Activated CD8-positive, alpha-beta memory T cell treated with anti-CD3 and anti-CD28 coated beads for 48 hours (primary cell): ENCODE measurements around the gene P2RY14.

ENCODE experiments used
- DNase-seq, 3 experiments: peaks; one replicate each; pipeline ENCODE4 v3.0.0-alpha.2; 2020; ENCODE audit warnings: low read depth in 2 of 3, low spot score in 2 of 3

Gene P2RY14

GRCh38 chr3:151278230-151278629, at the start of gene P2RY14:
P2RY14 (minus strand) TSS chr3:151278542; CDS start chr3:151214316, 64,226 bp downstream.
- DNase-seq: no peak

DNA sequence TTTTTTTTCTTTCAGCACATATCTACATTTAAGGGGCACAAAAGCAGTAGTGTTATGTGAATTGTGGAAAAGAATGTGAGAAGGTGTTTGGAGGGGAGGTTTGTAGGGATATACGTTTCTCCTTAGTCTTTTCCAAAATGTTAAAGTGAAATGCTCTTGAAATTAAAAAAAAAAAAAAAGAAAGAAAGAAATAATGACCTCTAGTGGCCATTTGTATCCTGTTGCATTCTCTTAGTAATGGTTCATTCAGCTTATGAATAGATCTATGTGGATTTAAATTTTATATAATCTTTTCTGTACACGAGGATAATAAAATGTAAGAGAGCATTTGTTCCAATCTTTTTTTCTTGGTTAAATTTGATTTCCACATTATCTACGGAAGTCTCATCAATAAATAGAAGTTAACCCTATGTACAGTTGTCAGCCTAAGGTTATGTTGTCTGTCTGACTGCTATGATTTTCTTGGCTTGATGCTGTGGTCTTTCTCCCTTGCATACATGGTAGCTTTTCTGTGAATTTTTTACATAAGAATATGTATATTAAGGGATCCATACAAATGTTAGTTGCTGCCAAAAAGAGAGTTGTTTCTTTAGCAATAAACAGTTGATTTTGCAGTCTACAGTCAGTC, 49.3 kb upstream of the P2RY14 start:
- DNase-seq: no peak

DNA sequence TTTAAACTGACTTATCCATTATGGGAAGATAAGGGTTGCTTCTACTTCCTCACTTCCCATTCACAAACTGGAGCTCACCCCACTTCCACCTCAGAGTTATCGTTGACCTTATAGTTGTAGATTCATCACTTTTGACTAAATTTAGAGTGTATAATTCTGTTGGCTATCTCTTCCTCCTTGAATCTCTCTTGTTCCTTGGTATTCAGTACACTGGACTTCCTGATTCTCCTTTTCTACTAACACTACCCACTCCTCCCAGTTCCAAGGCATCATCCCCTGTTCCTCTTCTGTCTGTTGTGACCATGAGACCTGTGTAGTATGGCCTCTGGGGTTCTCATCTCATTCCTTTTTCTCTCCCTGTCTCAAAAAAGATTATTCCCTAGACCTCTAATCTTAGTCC, 44.2 kb upstream of the P2RY14 start:
- DNase-seq: no peak

GRCh38 chr3:151321526-151321925, 43.2 kb upstream of the P2RY14 start:
- no peak for DNase-seq

DNA sequence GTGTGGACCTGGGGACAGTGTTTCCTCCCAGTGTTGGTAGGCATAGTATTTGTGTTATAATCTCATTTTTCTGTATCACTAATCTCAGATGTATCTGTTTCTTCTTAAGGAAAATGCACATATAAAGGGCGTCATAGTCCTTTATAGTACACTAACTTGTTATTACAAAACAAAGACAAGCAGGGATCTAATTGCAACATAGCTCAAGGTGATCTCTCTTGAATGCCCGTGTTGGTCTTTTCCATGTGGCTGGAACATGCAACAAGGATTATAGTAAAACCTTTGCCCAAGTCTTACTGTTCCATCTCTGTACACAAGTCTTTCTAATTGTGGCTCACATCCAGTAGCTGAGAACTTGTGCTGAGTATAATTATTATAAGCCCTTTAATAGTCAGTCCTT, 41.8 kb upstream of the P2RY14 start:
- no peak for DNase-seq

DNA sequence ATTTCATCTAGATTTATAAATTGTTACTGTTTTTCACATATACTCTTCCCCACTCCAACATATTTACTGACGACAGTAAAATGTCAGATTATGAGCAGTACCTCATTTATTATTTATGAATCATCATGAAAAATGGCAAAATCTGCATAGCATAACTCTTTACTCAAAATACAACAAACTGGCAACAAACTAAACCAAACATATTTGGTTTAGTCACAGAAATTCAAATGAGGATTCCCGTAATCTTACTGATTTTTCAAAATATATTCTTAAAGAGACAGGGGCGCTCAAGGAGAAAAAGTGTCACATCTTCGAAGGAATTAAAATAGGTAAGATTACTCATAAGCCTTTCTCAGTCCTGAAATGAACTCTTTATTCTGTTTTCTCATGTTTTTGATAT, 41.3 kb upstream of the P2RY14 start:
- DNase-seq: no peak

DNA sequence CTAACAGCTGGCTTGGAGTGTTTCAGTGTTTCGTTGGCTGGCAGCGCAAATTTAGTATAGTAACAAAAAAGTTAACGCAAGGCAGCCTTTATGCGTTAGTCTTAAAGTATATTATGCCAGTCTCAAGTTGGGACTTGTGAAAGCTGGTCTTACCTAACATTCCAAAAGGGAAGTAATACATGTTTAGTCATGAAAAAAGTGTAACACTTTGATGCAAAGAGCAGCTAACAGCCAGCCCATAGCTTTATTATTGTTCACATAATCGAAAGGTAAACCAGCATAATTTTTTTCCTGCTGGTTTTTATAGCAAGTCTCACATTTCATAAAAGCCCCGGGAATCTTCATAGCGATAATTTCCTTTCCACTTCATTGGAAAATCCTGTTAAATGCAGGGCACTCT, 40.6 kb upstream of the P2RY14 start:
- no peak for DNase-seq

GRCh38 chr3:151318313-151318712, 40.0 kb upstream of the P2RY14 start:
- DNase-seq: no peak

GRCh38 chr3:151316267-151316991, 38.1 kb upstream of the P2RY14 start, which contains the start of gene GPR87:
GPR87 (minus strand) TSS chr3:151316820; CDS start chr3:151300100, 16,720 bp downstream.
- DNase-seq: no peak

DNA sequence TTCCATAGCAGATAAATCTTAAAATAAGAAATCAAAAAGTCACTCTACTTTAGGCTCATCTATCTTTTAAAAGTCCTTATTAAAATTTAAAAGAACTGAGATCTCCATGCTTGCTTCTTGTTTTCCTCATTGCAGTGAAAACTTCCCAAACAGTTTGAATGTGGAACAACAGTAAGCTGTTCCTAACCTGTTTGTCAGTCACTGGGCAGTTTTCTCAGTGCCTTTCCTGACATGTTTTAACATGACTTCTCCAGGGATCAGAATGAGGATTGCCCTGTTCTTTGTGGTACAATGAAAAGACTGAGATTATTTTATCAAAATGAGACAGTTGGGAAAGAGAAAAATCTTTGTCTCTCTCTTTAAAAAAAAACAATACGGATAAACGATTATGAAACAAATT, 37.5 kb upstream of the P2RY14 start:
- no peak for DNase-seq

GRCh38 chr3:151315136-151315535, 36.8 kb upstream of the P2RY14 start:
- DNase-seq: no peak

DNA sequence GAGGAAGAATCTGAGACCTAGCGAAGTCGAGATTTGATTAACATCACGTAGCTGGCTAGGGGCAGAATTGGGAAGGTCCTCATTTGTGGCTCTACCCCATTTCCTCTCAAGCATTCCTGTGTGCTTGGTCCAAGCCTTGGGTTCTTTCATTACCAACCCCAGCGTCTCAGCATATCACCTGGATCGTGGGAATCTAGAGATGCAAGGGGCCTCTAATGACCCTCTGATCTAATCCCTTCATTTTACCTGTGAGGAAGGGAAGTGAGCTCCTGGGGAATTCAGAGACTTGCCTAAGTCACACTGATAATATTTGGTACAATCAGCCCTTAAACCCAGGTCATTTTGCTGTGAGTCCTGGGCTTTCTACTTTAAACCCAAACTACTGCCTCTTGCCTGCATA, 36.3 kb upstream of the P2RY14 start:
- DNase-seq: no peak

DNA sequence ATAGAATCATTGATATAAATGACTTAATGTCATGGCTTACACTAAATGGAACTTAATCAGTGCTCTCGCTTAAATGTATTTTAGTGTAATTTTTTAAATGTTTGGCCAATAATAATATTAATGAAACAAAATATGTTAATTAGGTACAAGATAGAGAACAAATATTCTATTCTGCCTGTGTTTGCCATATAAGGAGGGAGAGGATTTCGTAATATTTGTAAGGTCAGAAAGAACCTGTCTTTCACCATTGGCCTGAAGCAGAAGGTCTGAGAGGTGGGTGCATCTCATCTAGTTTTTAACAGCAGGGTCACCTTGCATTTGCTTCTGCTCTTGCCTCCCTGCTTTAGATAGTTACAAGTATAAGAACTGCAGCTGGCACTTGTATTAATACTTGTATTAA, 35.8 kb upstream of the P2RY14 start:
- no peak for DNase-seq

- DNase-seq: no peak
These were observed 34.6 kb upstream of the P2RY14 start for GRCh38 chr3:151312972-151313371.

DNA sequence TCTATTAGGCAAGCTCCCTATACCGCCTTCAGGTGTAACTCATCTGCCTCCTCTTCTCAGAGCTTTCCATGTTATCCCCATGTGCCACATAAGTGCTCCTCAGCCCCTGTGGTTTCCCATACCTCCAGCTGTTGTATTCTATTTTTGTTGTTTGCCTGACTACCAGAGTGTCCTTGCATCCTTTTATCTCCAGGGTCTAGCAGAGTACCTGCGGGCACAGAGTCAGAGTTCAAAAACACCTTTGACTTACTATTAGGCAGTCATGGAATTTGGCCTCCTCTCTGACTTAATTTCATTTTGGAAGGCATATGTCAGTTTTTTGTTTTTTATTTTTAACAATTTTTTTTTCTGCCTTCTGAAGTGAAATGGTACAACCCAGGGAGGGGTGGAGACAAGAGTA, 31.2 kb upstream of the P2RY14 start:
- DNase-seq: no peak

GRCh38 chr3:151307583-151308488, 29.5 kb upstream of the P2RY14 start:
- no peak for DNase-seq

DNA sequence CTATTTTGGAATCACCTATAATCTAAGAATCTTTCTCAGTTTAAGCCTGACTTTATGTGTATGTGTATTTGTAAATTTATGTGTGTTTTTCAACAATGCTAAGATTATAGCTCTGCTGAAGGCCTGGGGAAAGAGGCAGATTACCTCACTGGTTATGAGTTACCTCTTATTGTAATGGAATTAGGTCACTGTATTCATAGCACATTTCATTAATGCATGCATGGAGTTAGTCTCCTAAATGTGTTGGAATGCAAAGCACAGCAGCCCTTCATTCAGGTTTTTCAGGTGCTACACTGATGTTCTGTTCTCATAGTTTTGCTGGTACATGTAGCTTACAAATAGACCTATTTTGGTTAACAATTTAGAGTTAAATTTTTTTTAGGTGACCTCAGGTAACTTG, 28.8 kb upstream of the P2RY14 start:
- DNase-seq: no peak

DNA sequence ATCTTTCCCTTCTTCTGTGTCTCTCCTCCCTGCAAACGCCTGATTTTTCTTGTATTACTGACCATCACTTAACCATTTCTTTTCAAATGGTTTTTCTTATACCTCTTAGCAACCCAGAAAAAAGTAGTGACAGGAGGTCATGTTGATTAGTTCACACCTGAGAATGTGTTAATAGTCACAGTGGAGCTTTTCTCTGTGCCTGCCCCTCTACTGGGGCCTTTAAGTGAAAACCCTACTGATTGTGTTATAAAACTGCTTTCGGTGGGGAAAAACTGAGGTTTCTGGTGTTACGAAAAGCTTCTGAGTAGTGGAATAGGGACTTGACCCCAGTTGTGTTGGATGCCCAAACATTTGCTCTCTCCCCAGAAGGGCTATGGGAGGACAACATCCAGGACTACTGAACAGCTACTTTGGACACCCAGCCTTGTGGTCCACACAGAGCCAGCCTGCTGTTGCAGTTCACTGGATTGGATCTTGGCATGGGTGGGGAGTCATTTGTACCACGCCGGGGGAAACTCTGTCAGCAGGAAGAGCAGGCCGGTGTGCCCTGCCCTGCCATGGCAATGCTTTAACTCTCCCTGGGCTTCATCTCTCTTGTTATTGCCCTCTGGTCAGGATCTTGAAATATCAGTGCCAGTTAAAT, 27.9 kb upstream of the P2RY14 start:
- no peak for DNase-seq

DNA sequence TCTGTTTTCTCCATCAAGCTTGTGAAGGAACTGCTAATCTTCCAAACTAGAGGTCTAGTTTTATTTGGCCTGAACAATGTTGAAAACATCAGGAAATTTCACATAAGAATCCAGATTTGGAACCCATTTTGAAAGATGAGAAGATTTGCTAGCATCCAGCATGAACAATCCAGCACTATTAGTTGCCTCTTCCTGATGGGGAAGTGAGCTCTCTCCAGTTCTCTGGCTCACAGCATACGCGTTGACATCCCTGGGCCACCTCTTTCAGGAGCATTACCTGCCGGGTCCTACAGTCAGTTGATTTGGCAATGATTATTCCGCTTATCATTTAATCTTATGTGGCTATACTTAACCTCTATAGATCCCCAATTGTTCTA, 27.4 kb upstream of the P2RY14 start:
- no peak for DNase-seq

- no peak for DNase-seq
These were observed 26.9 kb upstream of the P2RY14 start for GRCh38 chr3:151305060-151305774.

GRCh38 chr3:151303751-151304150, 25.4 kb upstream of the P2RY14 start:
- no peak for DNase-seq
